Lower lobe of right lung (tissue), 2 donors: ENCODE data around the gene SLC6A8. TPM values are rescaled to one million over a fixed set of nuclear protein-coding genes. Genes with fewer than 3 reads are reported as not detected.

Experiments
- ATAC-seq, 2 donors: fragments of 200-7000 bp; cut with Tn5 transposase; one replicate each; pipeline ENCODE4 v1.9.1; 2020 to 2022; ENCODE audit warnings: mild to moderate bottlenecking in 2 of 2, moderate library complexity in 2 of 2
- DNase-seq: peaks from one replicate; pipeline ENCODE4 v3.0.0-alpha.2; 2020
- H3K27ac ChIP-seq: fragments of 200-600 bp; one replicate; pipeline ENCODE4 v1.8.0; 2022
- H3K27me3 ChIP-seq: fragments of 200-600 bp; one replicate; pipeline ENCODE4 v1.8.0; 2022; ENCODE audit warnings: low read depth
- H3K36me3 ChIP-seq: fragments of 200-600 bp; one replicate; pipeline ENCODE4 v1.8.0; 2022; ENCODE audit warnings: mild to moderate bottlenecking
- H3K4me1 ChIP-seq: fragments of 200-600 bp; one replicate; pipeline ENCODE4 v1.8.0; 2022
- H3K4me3 ChIP-seq: fragments of 200-600 bp; one replicate; pipeline ENCODE4 v1.8.0; 2022; ENCODE audit warnings: mild to moderate bottlenecking
- H3K9me3 ChIP-seq: fragments of 200-600 bp; one replicate; pipeline ENCODE4 v1.8.0; 2022
- intact Hi-C: fragments of 100-400 bp; cut with DNase I; formaldehyde crosslinking; loops from one replicate; pipeline ENCODE4 v1.11.0; 2022
- total RNA-seq: library from RNA; stranded (reverse); fragmentation: NEBNext Ultra II Directional; extraction: Animal tissue kit (Norgen Biotek cat#: 25700); gene quantifications from one replicate; pipeline ENCODE4 v1.2.1, GENCODE V29; 2021
- TF ChIP-seq, protein P1 (sequence below): fragments of 200-600 bp; IDR thresholded peaks from one replicate; pipeline ENCODE4 v1.8.0; 2022; ENCODE audit warnings: antibody characterized with exemption, mild to moderate bottlenecking
- donor health status: DM: no; HTN: yes; CAD: no; lungs with severe emphysema.

Gene SLC6A8
- total RNA-seq, 1 donor from 2014 or later = 7.1 TPM

DNA sequence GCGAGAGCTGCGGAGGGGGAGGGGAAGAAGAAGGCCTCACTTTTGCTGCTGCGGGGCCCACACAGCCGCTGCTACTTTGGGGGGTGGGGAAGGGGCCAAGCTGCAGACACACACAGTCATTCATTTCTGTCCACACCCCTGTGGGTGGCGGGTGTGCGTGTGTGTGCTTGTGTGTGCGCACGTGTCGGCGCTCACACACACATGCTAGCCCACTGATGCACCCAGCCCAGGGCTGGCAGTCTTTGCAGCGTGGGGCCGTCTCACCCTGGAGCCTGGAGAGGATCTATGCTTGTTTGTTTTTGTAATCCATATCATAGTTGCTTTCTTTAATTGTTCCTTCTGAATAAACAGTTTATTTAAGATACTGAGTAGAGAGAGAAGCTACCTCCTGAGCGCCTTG is 36.8 kb upstream of the SLC6A8 start:
- Histone ChIP-seq H3K4me3 (no peak overlapping the region), H3K36me3 (no peaks in the 10 kb centered on the region), H3K27me3 (peaks cover 29% of the 10 kb centered on the region), H3K9me3 (no peaks in the 10 kb centered on the region), H3K4me1 (no peaks in the 10 kb centered on the region), H3K27ac (no peak overlapping the region)
- TF ChIP-seq, protein P1, sequence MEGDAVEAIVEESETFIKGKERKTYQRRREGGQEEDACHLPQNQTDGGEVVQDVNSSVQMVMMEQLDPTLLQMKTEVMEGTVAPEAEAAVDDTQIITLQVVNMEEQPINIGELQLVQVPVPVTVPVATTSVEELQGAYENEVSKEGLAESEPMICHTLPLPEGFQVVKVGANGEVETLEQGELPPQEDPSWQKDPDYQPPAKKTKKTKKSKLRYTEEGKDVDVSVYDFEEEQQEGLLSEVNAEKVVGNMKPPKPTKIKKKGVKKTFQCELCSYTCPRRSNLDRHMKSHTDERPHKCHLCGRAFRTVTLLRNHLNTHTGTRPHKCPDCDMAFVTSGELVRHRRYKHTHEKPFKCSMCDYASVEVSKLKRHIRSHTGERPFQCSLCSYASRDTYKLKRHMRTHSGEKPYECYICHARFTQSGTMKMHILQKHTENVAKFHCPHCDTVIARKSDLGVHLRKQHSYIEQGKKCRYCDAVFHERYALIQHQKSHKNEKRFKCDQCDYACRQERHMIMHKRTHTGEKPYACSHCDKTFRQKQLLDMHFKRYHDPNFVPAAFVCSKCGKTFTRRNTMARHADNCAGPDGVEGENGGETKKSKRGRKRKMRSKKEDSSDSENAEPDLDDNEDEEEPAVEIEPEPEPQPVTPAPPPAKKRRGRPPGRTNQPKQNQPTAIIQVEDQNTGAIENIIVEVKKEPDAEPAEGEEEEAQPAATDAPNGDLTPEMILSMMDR = no peak
- no peak for ATAC-seq
- intact Hi-C loops = no loop called here
- peak; percentile 17 for DNase-seq

DNA sequence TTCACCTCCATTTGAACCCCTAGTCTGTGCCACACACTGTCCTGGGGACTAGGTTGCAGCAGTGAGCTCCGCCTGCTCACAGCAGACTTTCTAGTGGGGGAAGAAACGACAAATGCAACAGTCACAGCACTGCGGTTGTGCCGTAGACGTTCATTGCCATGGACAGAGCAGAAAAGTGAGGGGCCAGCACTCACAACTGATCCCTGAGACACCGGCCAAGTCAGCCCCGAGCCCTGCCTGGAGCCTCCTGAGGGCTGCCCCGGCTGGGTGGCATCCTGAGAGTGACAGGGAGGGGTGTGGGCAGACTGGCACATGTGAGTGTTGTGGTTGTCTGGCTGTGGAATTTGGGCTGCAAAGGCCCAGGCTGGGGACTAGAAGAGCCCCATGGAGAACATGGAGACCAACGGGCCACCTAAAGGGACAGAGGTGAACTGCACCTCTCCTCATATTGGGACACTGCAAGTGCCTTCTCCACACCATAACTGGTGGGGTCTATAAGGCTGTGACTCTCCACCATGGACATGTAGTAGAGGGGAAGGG is 36.1 kb upstream of the SLC6A8 start:
- Histone ChIP-seq H3K27ac (no peak overlapping the region), H3K27me3 (peaks cover 26% of the 10 kb centered on the region), H3K36me3 (no peaks in the 10 kb centered on the region), H3K9me3 (no peaks in the 10 kb centered on the region), H3K4me3 (no peak overlapping the region), H3K4me1 (no peaks in the 10 kb centered on the region)
- intact Hi-C loops = no loop called here
- TF ChIP-seq, protein P1 = no peak
- no peak for DNase-seq
- no peak for ATAC-seq

DNA sequence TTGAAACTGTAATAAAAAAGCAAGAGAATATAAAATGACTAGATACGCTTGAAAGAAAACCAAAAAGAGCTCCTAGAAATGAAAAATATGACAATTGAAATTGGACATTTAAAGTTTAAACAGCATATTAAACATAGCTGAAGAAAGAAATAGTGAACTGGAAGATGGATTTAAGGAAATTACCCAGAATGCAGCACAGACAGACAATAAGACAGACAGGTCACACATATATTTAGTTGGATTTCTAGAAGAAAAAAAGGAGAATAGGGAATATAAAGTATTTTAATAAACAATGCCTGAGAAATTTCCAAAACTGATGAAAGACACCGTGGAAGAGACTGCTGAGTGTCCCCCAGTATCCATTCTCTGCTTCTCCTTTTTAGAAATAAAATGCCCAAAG is 34.2 kb upstream of the SLC6A8 start:
- no peak for DNase-seq
- Histone ChIP-seq H3K27ac (no peak overlapping the region), H3K4me1 (no peaks in the 10 kb centered on the region), H3K27me3 (peaks cover 7% of the 10 kb centered on the region), H3K36me3 (no peaks in the 10 kb centered on the region), H3K4me3 (no peak overlapping the region), H3K9me3 (no peaks in the 10 kb centered on the region)
- intact Hi-C loops = no loop called here
- TF ChIP-seq, protein P1 = no peak
- no peak for ATAC-seq

DNA sequence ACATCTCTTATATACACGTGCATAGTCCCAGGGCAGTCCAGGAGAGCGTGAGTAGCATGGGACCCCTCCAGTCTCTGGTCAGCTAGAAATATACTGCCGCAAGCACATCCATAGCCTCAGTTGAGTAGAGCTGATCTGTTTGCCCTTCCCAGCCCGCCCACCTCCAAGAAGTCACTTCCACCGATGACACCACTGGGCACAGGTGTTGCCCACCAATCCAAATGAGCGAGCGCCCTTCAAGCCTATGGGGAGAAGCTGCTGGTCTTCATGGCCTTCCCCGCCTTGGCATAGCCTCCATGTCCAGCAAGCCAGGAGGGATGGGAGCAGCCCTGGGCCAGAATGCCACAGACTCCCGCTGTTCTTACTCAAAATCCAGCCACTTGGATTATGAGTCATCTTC is 30.6 kb upstream of the SLC6A8 start:
- ATAC-seq (no peak), DNase-seq (no peak)
- Histone ChIP-seq H3K27me3 (peaks cover 3% of the 10 kb centered on the region), H3K9me3 (no peaks in the 10 kb centered on the region), H3K4me1 (no peaks in the 10 kb centered on the region), H3K4me3 (no peak overlapping the region), H3K27ac (no peak overlapping the region), H3K36me3 (no peaks in the 10 kb centered on the region)
- TF ChIP-seq, protein P1 = no peak
- intact Hi-C loops = no loop called here

DNA sequence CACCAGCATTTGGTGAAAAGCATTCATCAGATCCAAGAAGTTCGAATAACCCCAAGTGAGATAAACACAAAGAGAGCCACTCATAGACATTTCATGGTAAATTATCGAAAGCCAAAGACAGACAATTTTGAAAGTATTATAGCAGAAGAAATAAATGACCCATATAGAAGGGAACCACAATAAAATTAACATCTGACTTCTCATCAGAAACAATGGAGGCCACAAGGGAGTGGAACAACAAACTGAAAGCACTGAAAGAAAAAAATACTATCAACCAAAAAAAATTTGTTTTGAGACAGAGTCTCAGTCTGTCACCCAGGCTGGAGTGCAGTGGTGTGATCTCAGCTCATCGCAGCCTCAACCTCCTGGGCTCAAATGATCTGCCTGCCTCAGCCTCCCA is 28.5 kb upstream of the SLC6A8 start:
- ATAC-seq = no peak
- TF ChIP-seq, protein P1 = no peak

DNA sequence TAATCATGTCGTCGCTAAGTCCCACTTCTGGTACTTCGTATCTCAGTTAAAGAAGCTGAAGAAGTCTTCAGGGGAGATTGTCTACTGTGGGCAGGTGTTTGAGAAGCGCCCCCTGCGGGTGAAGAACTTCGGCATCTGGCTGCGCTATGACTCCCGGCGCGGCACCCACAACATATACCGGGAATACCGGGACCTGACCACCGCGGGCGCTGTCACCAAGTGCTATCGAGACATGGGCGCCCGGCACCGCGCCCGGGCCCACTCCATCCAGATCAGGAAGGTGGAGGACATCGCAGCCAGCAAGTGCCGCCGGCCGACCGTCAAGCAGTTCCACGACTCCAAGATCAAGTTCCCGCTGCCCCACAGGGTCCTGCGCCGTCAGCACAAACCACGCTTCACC is 25.5 kb upstream of the SLC6A8 start:
- Histone ChIP-seq H3K36me3 (no peaks in the 10 kb centered on the region), H3K27ac (no peak overlapping the region), H3K27me3 (peaks cover 3% of the 10 kb centered on the region), H3K9me3 (no peaks in the 10 kb centered on the region), H3K4me1 (no peaks in the 10 kb centered on the region), H3K4me3 (no peak overlapping the region)
- DNase-seq (peak; percentile 65), ATAC-seq (no peak)
- TF ChIP-seq, protein P1 = peak; percentile 42
- intact Hi-C loops = no loop called here

More for the DNA sequence above, 28.5 kb upstream of the SLC6A8 start:
- H3K9me3 ChIP-seq = no peaks in the 10 kb centered on the region
- H3K27ac ChIP-seq = no peak overlapping the region
- H3K36me3 ChIP-seq = no peaks in the 10 kb centered on the region
- H3K4me3 ChIP-seq = no peak overlapping the region
- intact Hi-C loops = no loop called here
- no peak for DNase-seq
- H3K4me1 ChIP-seq = no peaks in the 10 kb centered on the region
- peaks cover 3% of the 10 kb centered on the region for H3K27me3 ChIP-seq
